Upper lobe of left lung (tissue), 6 donors: ENCODE results near the gene SEL1L2. TPM values are rescaled to one million over a fixed set of nuclear protein-coding genes. Genes with fewer than 3 reads are reported as not detected.

Experiments
- ATAC-seq, 2 donors: fragments of 200-7000 bp; cut with Tn5 transposase; one replicate each; pipeline ENCODE4 v1.9.1; 2022; ENCODE audit warnings: mild to moderate bottlenecking in 2 of 2, moderate library complexity in 2 of 2; ENCODE audit not compliant: low FRiP score in 2 of 2
- DNase-seq, 2 donors: peaks; one replicate each; pipeline ENCODE4 v3.0.0-alpha.2; 2019 to 2020
- H3K27ac ChIP-seq, 4 donors: fragments of 200-600 bp; sonication (generic); one replicate each; pipeline ENCODE4 v1.5.1; 2016 to 2019
- H3K27me3 ChIP-seq, 4 donors: fragments of 200-600 bp; sonication (generic); one replicate each; pipeline ENCODE4 v1.5.1; 2017 to 2019
- H3K36me3 ChIP-seq, 4 donors: fragments of 200-600 bp; sonication (generic); one replicate each; pipeline ENCODE4 v1.5.1; 2016 to 2019
- H3K4me1 ChIP-seq, 4 donors: fragments of 200-600 bp; sonication (generic); one replicate each; pipeline ENCODE4 v1.5.1; 2018 to 2019
- H3K4me3 ChIP-seq, 4 donors: fragments of 200-600 bp; sonication (generic); one replicate each; pipeline ENCODE4 v1.5.1; 2017 to 2019; ENCODE audit warnings: mild to moderate bottlenecking in 2 of 4, moderate library complexity in 1 of 4
- H3K9me3 ChIP-seq, 4 donors: fragments of 200-600 bp; sonication (generic); one replicate each; pipeline ENCODE4 v1.5.1; 2018 to 2019
- CTCF ChIP-seq, 6 experiments: fragments of 450-650 bp in 4 of 6; fragments of 200-600 bp in 2 of 6; sonication (generic) in 2 of 6; IDR thresholded peaks; one replicate each; pipeline ENCODE4 v1.5.1; 2016 to 2019; ENCODE audit warnings: antibody characterized with exemption in 6 of 6
- EP300 ChIP-seq, 4 donors: sonication (generic); formaldehyde crosslinking; IDR thresholded peaks; one replicate each; pipeline ENCODE4 v1.5.1; 2017; ENCODE audit warnings: antibody characterized with exemption in 4 of 4, control low read depth in 2 of 4
- POLR2A ChIP-seq, 4 donors: fragments of 450-650 bp; IDR thresholded peaks; one replicate each; pipeline ENCODE4 v1.5.1; 2016 to 2017; ENCODE audit warnings: antibody characterized with exemption in 4 of 4, mild to moderate bottlenecking in 2 of 4
- POLR2AphosphoS5 ChIP-seq, 2 donors: sonication (generic); formaldehyde crosslinking; IDR thresholded peaks; one replicate each; pipeline ENCODE4 v1.5.1; 2017; ENCODE audit warnings: antibody characterized with exemption in 2 of 2
- WGBS, 2 donors: methylation state at CpG; one replicate each; pipeline ENCODE4 v1.1.5; 2017 to 2018; 5-methylcytosine and 5-hydroxymethylcytosine counted together
- total RNA-seq, 6 donors: library from RNA; depleted of rRNA in 4 of 6; stranded (reverse); fragments of >200 nt in 4 of 6; gene quantifications; one replicate each; pipeline versions ENCODE4 v1.1.0 to v1.2.1, GENCODE V29; 2016 to 2021
- donor health status: DM: no; HTN: no; CAD: no; lungs with moderate emphysema.
- donor health status: DM: no; HTN: yes; CAD: no; lungs with severe emphysema.

SEL1L2 gene
- total RNA-seq, 6 donors from 2014 or later: 0.47 TPM; not detected in 5

GRCh38 chr20:13934992-13935894 lies 55.2 kb downstream of the SEL1L2 start:
- peak in 1 of 2 donors; percentile 17 for ATAC-seq
- 52 to 59% methylated on average over 6 of the region's 6 CpGs for WGBS, 2 donors

GRCh38 chr20:13930281-13930680 lies 60.1 kb downstream of the SEL1L2 start:
- TF ChIP-seq EP300 (IDR thresholded peaks at IDR 0.05): no peak
- TF ChIP-seq POLR2AphosphoS5 (IDR thresholded peaks at IDR 0.05): no peak
- no peak for TF ChIP-seq POLR2A (IDR thresholded peaks at IDR 0.05)
- TF ChIP-seq CTCF (IDR thresholded peaks at IDR 0.05): no peak
- H3K27ac ChIP-seq: no peak overlapping the region
- 52 to 53% methylated on average over 4 of the region's 4 CpGs for WGBS, 2 donors

More at GRCh38 chr20:13934992-13935894, 55.2 kb downstream of the SEL1L2 start:
- Histone ChIP-seq H3K27me3 (no peaks in the 10 kb centered on the region), H3K4me1 (no peaks in the 10 kb centered on the region), H3K27ac (no peak overlapping the region), H3K4me3 (no peak overlapping the region), H3K36me3 (no peaks in the 10 kb centered on the region), H3K9me3 (no peaks in the 10 kb centered on the region)
- DNase-seq: no peak
- TF ChIP-seq POLR2A (IDR thresholded peaks at IDR 0.05) (no peak), CTCF (IDR thresholded peaks at IDR 0.05) (no peak), EP300 (IDR thresholded peaks at IDR 0.05) (no peak), POLR2AphosphoS5 (IDR thresholded peaks at IDR 0.05) (no peak)

GRCh38 chr20:13929836-13930235 lies 60.6 kb downstream of the SEL1L2 start:
- H3K27ac ChIP-seq: no peak overlapping the region
- no peaks in the 10 kb centered on the region for H3K4me1 ChIP-seq
- H3K36me3 ChIP-seq: no peaks in the 10 kb centered on the region
- DNase-seq: no peak
- no peak for ATAC-seq
- no peaks in the 10 kb centered on the region for H3K27me3 ChIP-seq
- TF ChIP-seq CTCF (IDR thresholded peaks at IDR 0.05) (no peak), POLR2AphosphoS5 (IDR thresholded peaks at IDR 0.05) (no peak), EP300 (IDR thresholded peaks at IDR 0.05) (no peak), POLR2A (IDR thresholded peaks at IDR 0.05) (no peak)
- 95 to 96% methylated on average over 6 of the region's 6 CpGs for WGBS, 2 donors
- H3K4me3 ChIP-seq: no peak overlapping the region
- no peaks in the 10 kb centered on the region for H3K9me3 ChIP-seq

More at GRCh38 chr20:13930281-13930680, 60.1 kb downstream of the SEL1L2 start:
- H3K9me3 ChIP-seq: no peaks in the 10 kb centered on the region
- DNase-seq: no peak
- no peak for ATAC-seq
- no peaks in the 10 kb centered on the region for H3K27me3 ChIP-seq
- no peak overlapping the region for H3K4me3 ChIP-seq
- H3K36me3 ChIP-seq: no peaks in the 10 kb centered on the region
- no peaks in the 10 kb centered on the region for H3K4me1 ChIP-seq

GRCh38 chr20:13928901-13929300 lies 61.5 kb downstream of the SEL1L2 start:
- H3K27ac ChIP-seq: no peak overlapping the region
- no peak for TF ChIP-seq EP300 (IDR thresholded peaks at IDR 0.05)
- no peak for TF ChIP-seq POLR2AphosphoS5 (IDR thresholded peaks at IDR 0.05)
- no peak for TF ChIP-seq POLR2A (IDR thresholded peaks at IDR 0.05)
- TF ChIP-seq CTCF (IDR thresholded peaks at IDR 0.05): no peak
- H3K27me3 ChIP-seq: no peaks in the 10 kb centered on the region
- no peak overlapping the region for H3K4me3 ChIP-seq
- DNase-seq: no peak
- 81 to 82% methylated on average over 5 of the region's 5 CpGs for WGBS, 2 donors
- no peaks in the 10 kb centered on the region for H3K4me1 ChIP-seq
- no peaks in the 10 kb centered on the region for H3K9me3 ChIP-seq
- H3K36me3 ChIP-seq: no peaks in the 10 kb centered on the region
- no peak for ATAC-seq
